GM12892 (cell line): ENCODE results near the gene PSMA2.

ENCODE experiments used
- POLR2A ChIP-seq: IDR thresholded peaks from 2 replicates; pipeline ENCODE4 v1.6.1; 2011; ENCODE audit warnings: low read depth, low read length, control low read depth
- POLR2AphosphoS5 ChIP-seq: IDR thresholded peaks from 2 replicates; pipeline ENCODE4 v1.6.1; 2011; ENCODE audit warnings: low read depth, low read length, control low read depth

GRCh38 chr7:42967391-42967790, 35.4 kb upstream of the PSMA2 start:
- TF ChIP-seq POLR2A: no peak
- no peak for TF ChIP-seq POLR2AphosphoS5
